Upper lobe of left lung (tissue), 6 donors: ENCODE results near the gene SPRED2. TPM values are rescaled to one million over a fixed set of nuclear protein-coding genes. Genes with fewer than 3 reads are reported as not detected.

Source experiments
- ATAC-seq, 2 donors: fragments of 200-7000 bp; cut with Tn5 transposase; one replicate each; pipeline ENCODE4 v1.9.1; 2022; ENCODE audit warnings: mild to moderate bottlenecking in 2 of 2, moderate library complexity in 2 of 2; ENCODE audit not compliant: low FRiP score in 2 of 2
- DNase-seq, 2 donors: peaks; one replicate each; pipeline ENCODE4 v3.0.0-alpha.2; 2019 to 2020
- H3K27ac ChIP-seq, 4 donors: fragments of 200-600 bp; sonication (generic); one replicate each; pipeline ENCODE4 v1.5.1; 2016 to 2019
- H3K27me3 ChIP-seq, 4 donors: fragments of 200-600 bp; sonication (generic); one replicate each; pipeline ENCODE4 v1.5.1; 2017 to 2019
- H3K36me3 ChIP-seq, 4 donors: fragments of 200-600 bp; sonication (generic); one replicate each; pipeline ENCODE4 v1.5.1; 2016 to 2019
- H3K4me1 ChIP-seq, 4 donors: fragments of 200-600 bp; sonication (generic); one replicate each; pipeline ENCODE4 v1.5.1; 2018 to 2019
- H3K4me3 ChIP-seq, 4 donors: fragments of 200-600 bp; sonication (generic); one replicate each; pipeline ENCODE4 v1.5.1; 2017 to 2019; ENCODE audit warnings: mild to moderate bottlenecking in 2 of 4, moderate library complexity in 1 of 4
- H3K9me3 ChIP-seq, 4 donors: fragments of 200-600 bp; sonication (generic); one replicate each; pipeline ENCODE4 v1.5.1; 2018 to 2019
- CTCF ChIP-seq, 6 experiments: fragments of 450-650 bp in 4 of 6; fragments of 200-600 bp in 2 of 6; sonication (generic) in 2 of 6; IDR thresholded peaks; one replicate each; pipeline ENCODE4 v1.5.1; 2016 to 2019; ENCODE audit warnings: antibody characterized with exemption in 6 of 6
- EP300 ChIP-seq, 4 donors: sonication (generic); formaldehyde crosslinking; IDR thresholded peaks; one replicate each; pipeline ENCODE4 v1.5.1; 2017; ENCODE audit warnings: antibody characterized with exemption in 4 of 4, control low read depth in 2 of 4
- POLR2A ChIP-seq, 4 donors: fragments of 450-650 bp; IDR thresholded peaks; one replicate each; pipeline ENCODE4 v1.5.1; 2016 to 2017; ENCODE audit warnings: antibody characterized with exemption in 4 of 4, mild to moderate bottlenecking in 2 of 4
- POLR2AphosphoS5 ChIP-seq, 2 donors: sonication (generic); formaldehyde crosslinking; IDR thresholded peaks; one replicate each; pipeline ENCODE4 v1.5.1; 2017; ENCODE audit warnings: antibody characterized with exemption in 2 of 2
- WGBS, 2 donors: methylation state at CpG; one replicate each; pipeline ENCODE4 v1.1.5; 2017 to 2018; 5-methylcytosine and 5-hydroxymethylcytosine counted together
- total RNA-seq, 6 donors: library from RNA; depleted of rRNA in 4 of 6; stranded (reverse); fragments of >200 nt in 4 of 6; gene quantifications; one replicate each; pipeline versions ENCODE4 v1.1.0 to v1.2.1, GENCODE V29; 2016 to 2021
- donor health status: DM: no; HTN: no; CAD: no; lungs with moderate emphysema.
- donor health status: DM: no; HTN: yes; CAD: no; lungs with severe emphysema.

SPRED2 gene
- total RNA-seq, 6 donors from 2014 or later, result 15.7 to 53.0 (median 38.1) TPM

- TF ChIP-seq CTCF (IDR thresholded peaks at IDR 0.05) (no peak), POLR2AphosphoS5 (IDR thresholded peaks at IDR 0.05) (no peak), EP300 (IDR thresholded peaks at IDR 0.05) (no peak)
- H3K36me3 ChIP-seq, result no peaks in the 10 kb centered on the region
- no peak overlapping the region for H3K4me3 ChIP-seq
- no peaks in the 10 kb centered on the region for H3K9me3 ChIP-seq
- 77 to 80% methylated on average over 2 of the region's 2 CpGs for WGBS, 2 donors
- DNase-seq (no peak), ATAC-seq (no peak)
- no peaks in the 10 kb centered on the region for H3K4me1 ChIP-seq
- no peaks in the 10 kb centered on the region for H3K27me3 ChIP-seq
- no peak overlapping the region for H3K27ac ChIP-seq
Measured at GRCh38 chr2:65456886-65457285, 24.5 kb upstream of the SPRED2 start.

- Histone ChIP-seq H3K27ac (no peak overlapping the region), H3K4me3 (no peak overlapping the region), H3K36me3 (no peaks in the 10 kb centered on the region), H3K9me3 (no peaks in the 10 kb centered on the region), H3K4me1 (no peaks in the 10 kb centered on the region), H3K27me3 (no peaks in the 10 kb centered on the region)
- no peak for ATAC-seq
- no peak for DNase-seq
- TF ChIP-seq EP300 (IDR thresholded peaks at IDR 0.05), result no peak
- no peak for TF ChIP-seq POLR2A (IDR thresholded peaks at IDR 0.05)
- no peak for TF ChIP-seq POLR2AphosphoS5 (IDR thresholded peaks at IDR 0.05)
- no peak for TF ChIP-seq CTCF (IDR thresholded peaks at IDR 0.05)
Measured at GRCh38 chr2:65456064-65456463, 23.7 kb upstream of the SPRED2 start.

GRCh38 chr2:65453916-65454315 lies 21.5 kb upstream of the SPRED2 start:
- DNase-seq (no peak), ATAC-seq (peak in 1 of 2 donors; percentile 47)
- 93 to 100% methylated on average over 1 of the region's 1 CpG for WGBS, 2 donors
- H3K27me3 ChIP-seq, result no peaks in the 10 kb centered on the region
- H3K27ac ChIP-seq, result no peak overlapping the region
- no peaks in the 10 kb centered on the region for H3K36me3 ChIP-seq
- no peak overlapping the region for H3K4me3 ChIP-seq
- no peaks in the 10 kb centered on the region for H3K4me1 ChIP-seq
- no peaks in the 10 kb centered on the region for H3K9me3 ChIP-seq
- TF ChIP-seq POLR2A (IDR thresholded peaks at IDR 0.05) (no peak), POLR2AphosphoS5 (IDR thresholded peaks at IDR 0.05) (no peak), EP300 (IDR thresholded peaks at IDR 0.05) (no peak), CTCF (IDR thresholded peaks at IDR 0.05) (no peak)

GRCh38 chr2:65452150-65452895 lies 19.9 kb upstream of the SPRED2 start:
- no peaks in the 10 kb centered on the region for H3K4me1 ChIP-seq
- no peaks in the 10 kb centered on the region for H3K36me3 ChIP-seq
- H3K9me3 ChIP-seq, result peaks cover 0 to 5% (median 0%) of the 10 kb centered on the region in 4 donors
- H3K4me3 ChIP-seq, result no peak overlapping the region
- H3K27me3 ChIP-seq, result no peaks in the 10 kb centered on the region
- no peak for TF ChIP-seq POLR2AphosphoS5 (IDR thresholded peaks at IDR 0.05)
- no peak for TF ChIP-seq POLR2A (IDR thresholded peaks at IDR 0.05)
- no peak for TF ChIP-seq CTCF (IDR thresholded peaks at IDR 0.05)
- no peak for TF ChIP-seq EP300 (IDR thresholded peaks at IDR 0.05)
- 56 to 75% methylated on average over 5 of the region's 5 CpGs for WGBS, 2 donors
- no peak overlapping the region for H3K27ac ChIP-seq
- ATAC-seq (no peak), DNase-seq (no peak)

GRCh38 chr2:65450810-65451209 lies 18.4 kb upstream of the SPRED2 start:
- Histone ChIP-seq H3K27ac (no peak overlapping the region), H3K4me1 (no peaks in the 10 kb centered on the region), H3K36me3 (no peaks in the 10 kb centered on the region), H3K4me3 (no peak overlapping the region), H3K9me3 (peaks cover 0 to 5% (median 0%) of the 10 kb centered on the region in 4 donors), H3K27me3 (no peaks in the 10 kb centered on the region)
- WGBS, 2 donors, result 31 to 44% methylated on average over 1 of the region's 1 CpG
- no peak for ATAC-seq
- no peak for DNase-seq
- TF ChIP-seq POLR2AphosphoS5 (IDR thresholded peaks at IDR 0.05) (no peak), POLR2A (IDR thresholded peaks at IDR 0.05) (no peak), CTCF (IDR thresholded peaks at IDR 0.05) (no peak), EP300 (IDR thresholded peaks at IDR 0.05) (no peak)
